Neural cell (in vitro differentiated cells): ENCODE measurements around the gene MUSTN1. TPM values are rescaled to one million over a fixed set of nuclear protein-coding genes. Genes with fewer than 3 reads are reported as not detected.

ENCODE experiments used
- H2AFZ ChIP-seq: fragments of 200-600, 300-800 bp; sonication (generic), shearing (Covaris generic); 2 replicates; pipeline ENCODE4 v1.6.0; 2014; ENCODE audit warnings: low read depth, mild to moderate bottlenecking, antibody characterized with exemption, low read length, moderate library complexity
- H3F3A ChIP-seq: fragments of 200-600 bp; shearing (Covaris generic); 2 replicates; pipeline ENCODE4 v1.6.1; 2016; ENCODE audit warnings: mild to moderate bottlenecking, moderate library complexity, mixed read lengths, antibody characterized with exemption, low read length; ENCODE audit not compliant: insufficient read depth, poor library complexity, severe bottlenecking
- H3K27ac ChIP-seq: fragments of 200-600, 300-800 bp; sonication (generic), shearing (Covaris generic); 2 replicates; pipeline ENCODE4 v1.5.1; 2014; ENCODE audit warnings: mild to moderate bottlenecking, low read length, moderate library complexity
- H3K27me3 ChIP-seq: fragments of 300-800, 200-600 bp; sonication (generic), shearing (Covaris generic); 2 replicates; pipeline ENCODE4 v1.6.0; 2014; ENCODE audit warnings: mild to moderate bottlenecking, low read depth, low read length, moderate library complexity; ENCODE audit not compliant: insufficient read depth
- H3K36me3 ChIP-seq: fragments of 300-800, 200-600 bp; sonication (generic), shearing (Covaris generic); 2 replicates; pipeline ENCODE4 v1.5.1; 2014; ENCODE audit warnings: mild to moderate bottlenecking, antibody characterized with exemption, low read length, moderate library complexity; ENCODE audit not compliant: insufficient read depth
- H3K4me2 ChIP-seq: fragments of 300-800, 200-600 bp; sonication (generic), shearing (Covaris generic); 2 replicates; pipeline ENCODE4 v1.6.0; 2014; ENCODE audit warnings: mild to moderate bottlenecking, low read length
- H3K4me3 ChIP-seq: fragments of 300-800, 200-600 bp; sonication (generic), shearing (Covaris generic); 2 replicates; pipeline ENCODE4 v1.5.1; 2014; ENCODE audit warnings: mild to moderate bottlenecking, low read length, moderate library complexity
- H3K79me2 ChIP-seq: fragments of 200-600 bp; shearing (Covaris generic); replicated peaks from 2 replicates; pipeline ENCODE4 v1.6.0; 2014; ENCODE audit warnings: mild to moderate bottlenecking, low read length, moderate library complexity; ENCODE audit not compliant: insufficient read depth
- H3K9ac ChIP-seq: fragments of 300-800, 200-600 bp; sonication (generic), shearing (Covaris generic); 2 replicates; pipeline ENCODE4 v1.6.1; 2016; ENCODE audit warnings: mild to moderate bottlenecking, low read length, mixed read lengths
- H3K9me2 ChIP-seq: fragments of 200-600 bp; shearing (Covaris generic); 2 replicates; pipeline ENCODE4 v1.6.1; 2016; ENCODE audit warnings: mild to moderate bottlenecking, low read length, mixed read lengths; ENCODE audit not compliant: insufficient read depth
- H3K9me3 ChIP-seq: fragments of 200-600, 300-800 bp; sonication (generic), shearing (Covaris generic); 2 replicates; pipeline ENCODE4 v1.6.1; 2016; ENCODE audit warnings: mild to moderate bottlenecking, mixed run types, low read length, moderate library complexity, mixed read lengths
- H4K20me1 ChIP-seq: fragments of 200-600 bp; shearing (Covaris generic); 2 replicates; pipeline ENCODE4 v1.6.1; 2016; ENCODE audit warnings: mild to moderate bottlenecking, mixed run types; ENCODE audit not compliant: insufficient read depth
- EP300 ChIP-seq: fragments of 450-650 bp; conservative IDR thresholded peaks from 2 replicates; pipeline ENCODE4 v1.6.1; 2014; ENCODE audit warnings: antibody characterized with exemption, mild to moderate bottlenecking, moderate library complexity; ENCODE audit not compliant: poor library complexity, severe bottlenecking
- EZH2 ChIP-seq: fragments of 200-600, 300-800 bp; shearing (Covaris generic), sonication (generic); IDR thresholded peaks from 2 replicates; pipeline ENCODE4 v1.6.1; 2014; ENCODE audit warnings: antibody characterized with exemption, low read length, borderline replicate concordance, mild to moderate bottlenecking; ENCODE audit not compliant: insufficient read depth, poor library complexity, severe bottlenecking
- MXI1 ChIP-seq: fragments of 450-650 bp; conservative IDR thresholded peaks from 2 replicates; pipeline ENCODE4 v1.6.1; 2014; ENCODE audit warnings: antibody characterized with exemption, mild to moderate bottlenecking; ENCODE audit not compliant: poor library complexity, severe bottlenecking
- POLR2AphosphoS5 ChIP-seq: IDR thresholded peaks from 2 replicates; pipeline ENCODE4 v1.6.1; 2012
- RAD21 ChIP-seq: fragments of 450-650 bp; conservative IDR thresholded peaks from 2 replicates; pipeline ENCODE4 v1.6.1; 2014; ENCODE audit warnings: antibody characterized with exemption, mild to moderate bottlenecking, moderate library complexity
- SMC3 ChIP-seq: fragments of 450-650 bp; conservative IDR thresholded peaks from 2 replicates; pipeline ENCODE4 v1.6.1; 2014; ENCODE audit warnings: antibody characterized with exemption, mild to moderate bottlenecking, moderate library complexity; ENCODE audit not compliant: poor library complexity
- TAF1 ChIP-seq: IDR thresholded peaks from 2 replicates; pipeline ENCODE4 v1.6.1; 2012; ENCODE audit warnings: low read depth
- polyA plus RNA-seq: library from polyadenylated mRNA; depleted of rRNA; stranded (reverse); fragments of >200 nt; gene quantifications from 2 replicates; pipeline ENCODE4 v1.2.3, GENCODE V29; 2014
- TF ChIP-seq, protein P1 (sequence below): IDR thresholded peaks from 2 replicates; pipeline ENCODE4 v1.6.1; 2012; ENCODE audit warnings: borderline replicate concordance
- TF ChIP-seq, protein P2 (sequence below): fragments of 450-650 bp; IDR thresholded peaks from 2 replicates; pipeline ENCODE4 v1.5.1; 2014; ENCODE audit warnings: antibody characterized with exemption, mild to moderate bottlenecking, moderate library complexity; ENCODE audit not compliant: poor library complexity, severe bottlenecking

MUSTN1 gene
- polyA plus RNA-seq, 1 donor from 2014 or later, result not detected

DNA sequence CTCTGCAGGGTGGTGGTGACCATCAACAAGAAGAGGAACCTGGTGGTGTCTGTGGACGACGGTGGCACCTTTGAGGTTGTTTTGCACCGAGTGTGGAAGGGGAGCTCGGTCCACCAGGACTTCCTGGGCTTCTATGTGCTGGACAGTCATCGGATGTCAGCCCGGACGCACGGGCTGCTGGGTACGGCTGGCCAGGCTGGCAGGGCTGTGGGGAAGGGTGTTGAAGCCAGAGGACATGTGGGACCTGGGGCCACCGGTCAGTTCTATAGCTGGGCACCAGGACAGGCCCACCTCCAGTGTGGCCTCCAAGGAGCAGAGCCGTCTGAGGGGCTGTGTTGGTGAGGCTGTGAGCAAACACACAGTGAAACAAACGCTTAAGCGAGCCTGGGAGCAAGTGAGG is 44.1 kb downstream of the MUSTN1 start:
- no peak overlapping the region for H2AFZ ChIP-seq

DNA sequence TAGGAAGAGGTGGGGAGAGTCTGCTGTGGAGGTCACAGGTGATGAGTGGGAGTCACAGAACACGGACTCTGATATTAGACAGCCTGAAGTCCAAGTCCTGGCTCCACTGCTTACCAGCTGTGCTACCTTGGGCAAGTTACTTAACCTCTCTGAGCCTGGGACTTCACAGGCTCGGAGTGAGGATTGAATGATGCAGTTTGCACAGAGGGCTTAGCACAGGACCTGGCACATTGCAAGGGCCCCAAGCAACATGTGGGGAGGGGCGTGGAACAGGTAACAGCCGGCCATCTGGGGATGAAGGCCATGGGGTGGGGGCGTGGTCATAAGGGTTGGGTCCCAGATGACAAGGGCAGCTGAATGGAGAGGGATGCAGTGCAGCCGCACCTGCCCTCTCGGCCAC is 44.5 kb downstream of the MUSTN1 start:
- H3K9ac ChIP-seq, result no peak overlapping the region

More for the DNA sequence above, 44.1 kb downstream of the MUSTN1 start:
- H4K20me1 ChIP-seq, result no peaks in the 10 kb centered on the region
- no peaks in the 10 kb centered on the region for H3F3A ChIP-seq
- no peaks in the 10 kb centered on the region for H3K9me2 ChIP-seq
- no peak overlapping the region for H3K27ac ChIP-seq
- no peak overlapping the region for H3K4me3 ChIP-seq
- no peaks in the 10 kb centered on the region for H3K79me2 ChIP-seq
- no peak overlapping the region for H3K9ac ChIP-seq
- no peak overlapping the region for H3K4me2 ChIP-seq
- no peaks in the 10 kb centered on the region for H3K36me3 ChIP-seq
- TF ChIP-seq EZH2 (no peak), EP300 (no peak)
- H3K27me3 ChIP-seq, result no peaks in the 10 kb centered on the region
- H3K9me3 ChIP-seq, result no peaks in the 10 kb centered on the region

More for the DNA sequence above, 44.5 kb downstream of the MUSTN1 start:
- Histone ChIP-seq H3K9me2 (no peaks in the 10 kb centered on the region), H3K27me3 (no peaks in the 10 kb centered on the region), H3K4me3 (no peak overlapping the region), H4K20me1 (no peaks in the 10 kb centered on the region), H3K79me2 (no peaks in the 10 kb centered on the region), H3K4me2 (no peak overlapping the region), H3K36me3 (no peaks in the 10 kb centered on the region), H3F3A (no peaks in the 10 kb centered on the region), H2AFZ (no peak overlapping the region), H3K27ac (no peak overlapping the region), H3K9me3 (no peaks in the 10 kb centered on the region)
- TF ChIP-seq, protein P1, sequence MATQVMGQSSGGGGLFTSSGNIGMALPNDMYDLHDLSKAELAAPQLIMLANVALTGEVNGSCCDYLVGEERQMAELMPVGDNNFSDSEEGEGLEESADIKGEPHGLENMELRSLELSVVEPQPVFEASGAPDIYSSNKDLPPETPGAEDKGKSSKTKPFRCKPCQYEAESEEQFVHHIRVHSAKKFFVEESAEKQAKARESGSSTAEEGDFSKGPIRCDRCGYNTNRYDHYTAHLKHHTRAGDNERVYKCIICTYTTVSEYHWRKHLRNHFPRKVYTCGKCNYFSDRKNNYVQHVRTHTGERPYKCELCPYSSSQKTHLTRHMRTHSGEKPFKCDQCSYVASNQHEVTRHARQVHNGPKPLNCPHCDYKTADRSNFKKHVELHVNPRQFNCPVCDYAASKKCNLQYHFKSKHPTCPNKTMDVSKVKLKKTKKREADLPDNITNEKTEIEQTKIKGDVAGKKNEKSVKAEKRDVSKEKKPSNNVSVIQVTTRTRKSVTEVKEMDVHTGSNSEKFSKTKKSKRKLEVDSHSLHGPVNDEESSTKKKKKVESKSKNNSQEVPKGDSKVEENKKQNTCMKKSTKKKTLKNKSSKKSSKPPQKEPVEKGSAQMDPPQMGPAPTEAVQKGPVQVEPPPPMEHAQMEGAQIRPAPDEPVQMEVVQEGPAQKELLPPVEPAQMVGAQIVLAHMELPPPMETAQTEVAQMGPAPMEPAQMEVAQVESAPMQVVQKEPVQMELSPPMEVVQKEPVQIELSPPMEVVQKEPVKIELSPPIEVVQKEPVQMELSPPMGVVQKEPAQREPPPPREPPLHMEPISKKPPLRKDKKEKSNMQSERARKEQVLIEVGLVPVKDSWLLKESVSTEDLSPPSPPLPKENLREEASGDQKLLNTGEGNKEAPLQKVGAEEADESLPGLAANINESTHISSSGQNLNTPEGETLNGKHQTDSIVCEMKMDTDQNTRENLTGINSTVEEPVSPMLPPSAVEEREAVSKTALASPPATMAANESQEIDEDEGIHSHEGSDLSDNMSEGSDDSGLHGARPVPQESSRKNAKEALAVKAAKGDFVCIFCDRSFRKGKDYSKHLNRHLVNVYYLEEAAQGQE, result no peak
- TF ChIP-seq POLR2AphosphoS5 (no peak), TAF1 (no peak), EP300 (no peak), EZH2 (no peak), RAD21 (no peak), MXI1 (no peak), SMC3 (no peak)
- TF ChIP-seq, protein P2, sequence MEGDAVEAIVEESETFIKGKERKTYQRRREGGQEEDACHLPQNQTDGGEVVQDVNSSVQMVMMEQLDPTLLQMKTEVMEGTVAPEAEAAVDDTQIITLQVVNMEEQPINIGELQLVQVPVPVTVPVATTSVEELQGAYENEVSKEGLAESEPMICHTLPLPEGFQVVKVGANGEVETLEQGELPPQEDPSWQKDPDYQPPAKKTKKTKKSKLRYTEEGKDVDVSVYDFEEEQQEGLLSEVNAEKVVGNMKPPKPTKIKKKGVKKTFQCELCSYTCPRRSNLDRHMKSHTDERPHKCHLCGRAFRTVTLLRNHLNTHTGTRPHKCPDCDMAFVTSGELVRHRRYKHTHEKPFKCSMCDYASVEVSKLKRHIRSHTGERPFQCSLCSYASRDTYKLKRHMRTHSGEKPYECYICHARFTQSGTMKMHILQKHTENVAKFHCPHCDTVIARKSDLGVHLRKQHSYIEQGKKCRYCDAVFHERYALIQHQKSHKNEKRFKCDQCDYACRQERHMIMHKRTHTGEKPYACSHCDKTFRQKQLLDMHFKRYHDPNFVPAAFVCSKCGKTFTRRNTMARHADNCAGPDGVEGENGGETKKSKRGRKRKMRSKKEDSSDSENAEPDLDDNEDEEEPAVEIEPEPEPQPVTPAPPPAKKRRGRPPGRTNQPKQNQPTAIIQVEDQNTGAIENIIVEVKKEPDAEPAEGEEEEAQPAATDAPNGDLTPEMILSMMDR, result no peak
